MM.1S (cell line): ENCODE data around the gene PTPN22.

Experiments
- DNase-seq: peaks from one replicate; pipeline ENCODE4 v3.0.0-alpha.2; 2015
- H2AFZ ChIP-seq: fragments of 300-600 bp; sonication (generic); 2 replicates; pipeline ENCODE4 v1.6.0; 2016; ENCODE audit warnings: antibody characterized with exemption, low read length
- H3F3A ChIP-seq: fragments of 300-600 bp; sonication (generic); 2 replicates; pipeline ENCODE4 v1.6.1; 2016; ENCODE audit warnings: mild to moderate bottlenecking, antibody characterized with exemption, low read length, moderate library complexity, mixed read lengths; ENCODE audit not compliant: insufficient read depth
- H3K27ac ChIP-seq: fragments of 300-600 bp; sonication (generic); 2 replicates; pipeline ENCODE4 v1.5.1; 2016; ENCODE audit warnings: mild to moderate bottlenecking, low read length
- H3K27me3 ChIP-seq: fragments of 300-600 bp; sonication (generic); replicated peaks from 2 replicates; pipeline ENCODE4 v1.6.0; 2016; ENCODE audit warnings: low read length; ENCODE audit not compliant: insufficient read depth
- H3K36me3 ChIP-seq: fragments of 300-600 bp; sonication (generic); replicated peaks from 2 replicates; pipeline ENCODE4 v1.6.1; 2016; ENCODE audit warnings: mild to moderate bottlenecking, low read length, mixed read lengths; ENCODE audit not compliant: insufficient read depth
- H3K4me1 ChIP-seq: fragments of 300-600 bp; sonication (generic); 2 replicates; pipeline ENCODE4 v1.6.1; 2016; ENCODE audit warnings: low read length, mixed read lengths
- H3K4me2 ChIP-seq: fragments of 300-600 bp; sonication (generic); 2 replicates; pipeline ENCODE4 v1.6.0; 2016; ENCODE audit warnings: low read depth, low read length
- H3K4me3 ChIP-seq: fragments of 300-600 bp; sonication (generic); 2 replicates; pipeline ENCODE4 v1.5.1; 2016; ENCODE audit warnings: low read length, mixed read lengths
- H3K79me2 ChIP-seq: fragments of 300-600 bp; sonication (generic); 2 replicates; pipeline ENCODE4 v1.6.1; 2016; ENCODE audit warnings: mixed run types, low read length, mixed read lengths
- H3K9ac ChIP-seq: fragments of 300-600 bp; sonication (generic); 2 replicates; pipeline ENCODE4 v1.6.1; 2016; ENCODE audit warnings: low read length, mixed read lengths
- H3K9me2 ChIP-seq: fragments of 300-600 bp; sonication (generic); replicated peaks from 2 replicates; pipeline ENCODE4 v1.6.1; 2016; ENCODE audit warnings: mild to moderate bottlenecking, low read length, mixed read lengths; ENCODE audit not compliant: insufficient read depth
- H3K9me3 ChIP-seq: fragments of 300-600 bp; sonication (generic); replicated peaks from 2 replicates; pipeline ENCODE4 v1.6.1; 2016; ENCODE audit warnings: mild to moderate bottlenecking, low read length, mixed read lengths; ENCODE audit not compliant: insufficient read depth
- H4K20me1 ChIP-seq: fragments of 300-600 bp; sonication (generic); 2 replicates; pipeline ENCODE4 v1.6.1; 2016; ENCODE audit warnings: mild to moderate bottlenecking, low read length, moderate library complexity, mixed read lengths; ENCODE audit not compliant: insufficient read depth
- CTCF ChIP-seq: fragments of 300-600 bp; sonication (generic); IDR thresholded peaks from 2 replicates; pipeline ENCODE4 v1.5.1; 2016; ENCODE audit warnings: antibody characterized with exemption, low read length, mixed read lengths
- EZH2 ChIP-seq: fragments of 300-600 bp; sonication (generic); optimal IDR thresholded peaks from 2 replicates; pipeline ENCODE3; 2017; ENCODE audit warnings: low read depth, mild to moderate bottlenecking, antibody characterized with exemption, low read length, mixed read lengths
- EZH2phosphoT487 ChIP-seq: fragments of 300-600 bp; sonication (generic); IDR thresholded peaks from 2 replicates; pipeline ENCODE4 v1.6.1; 2018; ENCODE audit warnings: antibody characterized with exemption, low read length

Gene PTPN22

GRCh38 chr1:113808450-113809195 lies 62.9 kb downstream of the PTPN22 start:
- Histone ChIP-seq H3K27me3 (no peaks in the 10 kb centered on the region), H3K4me1 (no peaks in the 10 kb centered on the region), H3F3A (no peaks in the 10 kb centered on the region), H4K20me1 (no peaks in the 10 kb centered on the region), H3K9ac (no peak overlapping the region), H3K36me3 (no peaks in the 10 kb centered on the region), H3K9me2 (no peaks in the 10 kb centered on the region), H3K9me3 (no peaks in the 10 kb centered on the region), H3K4me3 (no peak overlapping the region), H3K27ac (no peak overlapping the region), H3K4me2 (no peak overlapping the region; the same call in 1 of the 2 replicates), H3K79me2 (peaks cover 80% of the 10 kb centered on the region), H2AFZ (no peak overlapping the region)
- TF ChIP-seq CTCF (no peak), EZH2 (no peak), EZH2phosphoT487 (no peak)
- no peak for DNase-seq

DNA sequence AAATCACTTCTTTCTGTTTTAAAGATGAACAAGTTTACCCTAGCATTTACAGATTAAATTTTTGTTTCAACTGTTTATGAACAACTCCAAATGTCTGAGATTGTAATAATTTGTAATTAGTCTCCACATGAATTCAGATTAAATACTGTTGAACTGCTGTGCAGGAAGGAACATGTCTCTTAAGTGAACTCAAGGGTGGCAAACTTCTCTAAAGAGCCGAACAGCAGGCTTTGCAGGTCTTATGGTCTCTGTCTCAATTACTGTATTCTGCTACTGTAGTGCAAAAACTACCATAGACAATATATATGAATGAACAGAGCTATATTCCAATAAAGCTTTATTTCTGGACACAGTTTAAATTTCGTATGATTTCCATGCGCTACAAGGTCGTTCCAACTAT lies 65.9 kb downstream of the PTPN22 start:
- Histone ChIP-seq H2AFZ (no peak overlapping the region), H3K9ac (no peak overlapping the region), H3K27me3 (no peaks in the 10 kb centered on the region)

DNA sequence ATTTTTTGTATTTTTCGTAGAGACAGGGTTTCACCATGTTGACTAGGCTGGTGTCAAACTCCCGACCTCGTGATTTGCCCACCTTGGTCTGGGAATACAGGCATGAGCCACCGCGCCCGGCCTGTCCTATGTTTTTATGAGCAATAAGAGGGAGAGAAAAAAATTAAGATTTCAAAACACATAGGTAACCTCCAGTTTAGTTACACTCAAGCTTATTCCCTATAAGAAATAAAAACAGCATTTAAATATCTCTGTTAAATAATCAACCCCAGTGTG lies 66.3 kb downstream of the PTPN22 start:
- no peaks in the 10 kb centered on the region; the same call in 1 of the 2 replicates for H3K4me1 ChIP-seq
- no peaks in the 10 kb centered on the region for H3K27me3 ChIP-seq
- H3K4me2 ChIP-seq: no peak overlapping the region
- H3K79me2 ChIP-seq: peaks cover 98% of the 10 kb centered on the region
- H3K4me3 ChIP-seq: no peak overlapping the region
- H3K9me3 ChIP-seq: no peaks in the 10 kb centered on the region
- no peaks in the 10 kb centered on the region for H3F3A ChIP-seq
- no peak overlapping the region for H3K27ac ChIP-seq
- TF ChIP-seq EZH2phosphoT487: no peak
- no peak for TF ChIP-seq EZH2
- TF ChIP-seq CTCF: no peak
- no peak for DNase-seq
- no peak overlapping the region for H2AFZ ChIP-seq
- no peaks in the 10 kb centered on the region for H3K9me2 ChIP-seq
- H4K20me1 ChIP-seq: no peaks in the 10 kb centered on the region
- H3K9ac ChIP-seq: no peak overlapping the region
- no peaks in the 10 kb centered on the region for H3K36me3 ChIP-seq

More for the DNA sequence above, 65.9 kb downstream of the PTPN22 start:
- no peaks in the 10 kb centered on the region for H3K9me2 ChIP-seq
- TF ChIP-seq CTCF (no peak), EZH2 (no peak), EZH2phosphoT487 (no peak)
- H3K36me3 ChIP-seq: no peaks in the 10 kb centered on the region
- H3K27ac ChIP-seq: no peak overlapping the region
- no peaks in the 10 kb centered on the region; the same call in 1 of the 2 replicates for H3K4me1 ChIP-seq
- peaks cover 98% of the 10 kb centered on the region for H3K79me2 ChIP-seq
- no peaks in the 10 kb centered on the region for H3K9me3 ChIP-seq
- H3K4me3 ChIP-seq: no peak overlapping the region
- no peak for DNase-seq
- no peak overlapping the region for H3K4me2 ChIP-seq
- no peaks in the 10 kb centered on the region for H4K20me1 ChIP-seq
- H3F3A ChIP-seq: no peaks in the 10 kb centered on the region
